AG09309 (cell line): ENCODE data around the gene MANBA.
"Not testable (repeated sequence)": the region's sequence is repeated elsewhere in the genome, so short reads cannot be mapped to it uniquely, and the experiment has no call there.

ENCODE experiments used
- DNase-seq: peaks from one replicate; pipeline ENCODE4 v3.0.0-alpha.2; 2010; ENCODE audit warnings: low read depth
- H3K4me3 ChIP-seq: 2 replicates; pipeline ENCODE4 v1.5.1; 2011; ENCODE audit warnings: mild to moderate bottlenecking, low read depth, low read length, moderate library complexity; ENCODE audit not compliant: control insufficient read depth
- CTCF ChIP-seq: IDR thresholded peaks from 2 replicates; pipeline ENCODE4 v1.5.1; 2011; ENCODE audit warnings: mild to moderate bottlenecking, low read depth, low read length, inconsistent platforms; ENCODE audit not compliant: insufficient read depth, control insufficient read depth; ENCODE audit errors: missing control alignments

MANBA gene

GRCh38 chr4:102735582-102735981 is 25.2 kb downstream of the MANBA start:
- DNase-seq: no peak
- TF ChIP-seq CTCF: no peak
- H3K4me3 ChIP-seq: no peak overlapping the region

- no peak overlapping the region for H3K4me3 ChIP-seq
- TF ChIP-seq CTCF: no peak
- DNase-seq: no peak
These were observed 26.0 kb downstream of the MANBA start for GRCh38 chr4:102734591-102735385.

GRCh38 chr4:102734116-102734515 is 26.7 kb downstream of the MANBA start:
- TF ChIP-seq CTCF: no peak
- no peak for DNase-seq

GRCh38 chr4:102733084-102733483 is 27.7 kb downstream of the MANBA start:
- no peak overlapping the region for H3K4me3 ChIP-seq
- no peak for DNase-seq
- no peak for TF ChIP-seq CTCF

More at GRCh38 chr4:102734116-102734515, 26.7 kb downstream of the MANBA start:
- no peak overlapping the region for H3K4me3 ChIP-seq

GRCh38 chr4:102732678-102733077 is 28.1 kb downstream of the MANBA start:
- no peak for TF ChIP-seq CTCF
- no peak overlapping the region for H3K4me3 ChIP-seq
- no peak for DNase-seq

GRCh38 chr4:102730968-102731533 is 29.7 kb downstream of the MANBA start:
- no peak for DNase-seq
- peak; percentile 14 for TF ChIP-seq CTCF
- no peak overlapping the region for H3K4me3 ChIP-seq

- H3K4me3 ChIP-seq, DNase-seq: not testable (repeated sequence)
These were observed 31.3 kb downstream of the MANBA start for GRCh38 chr4:102729486-102729885.

GRCh38 chr4:102726919-102727318 is 33.8 kb downstream of the MANBA start:
- not testable (repeated sequence) for DNase-seq, H3K4me3 ChIP-seq
